ENCODE data around the gene PDE4B. TPM values are rescaled to one million over a fixed set of nuclear protein-coding genes. Genes with fewer than 3 reads are reported as not detected.

Gene PDE4B
- total RNA-seq, 1 donor from 2014 or later, result 1.2 TPM

- Histone ChIP-seq H3K9me3 (ENCODE audit: low read depth) (no peaks in the 10 kb centered on the region), H4K20me1 (ENCODE audit: low read depth) (no peaks in the 10 kb centered on the region), H3K9ac (no peak overlapping the region), H3K79me2 (ENCODE audit: low read depth) (no peaks in the 10 kb centered on the region), H3K27me3 (no peaks in the 10 kb centered on the region), H3K27ac (no peak overlapping the region), H3K4me1 (peaks cover 10% of the 10 kb centered on the region), H3K4me3 (no peak overlapping the region), H3K36me3 (no peaks in the 10 kb centered on the region), H3K4me2 (no peak overlapping the region), H2AFZ (replicated peaks) (peak overlapping the region; percentile 17), H3F3A (ENCODE audit: low read depth) (no peaks in the 10 kb centered on the region)
- Mint-ChIP-seq H3K36me3 (peaks cover 8% of the 10 kb centered on the region), H3K27ac (no peak overlapping the region), H3K4me3 (no peak overlapping the region), H3K27me3 (ENCODE audit: insufficient read depth, low read depth) (peaks cover 2% of the 10 kb centered on the region), H3K9me3 (no peaks in the 10 kb centered on the region), H3K4me1 (peaks cover 6% of the 10 kb centered on the region)
- TF ChIP-seq CTCF (IDR thresholded peaks at IDR 0.05) (no peak), EZH2phosphoT487 (IDR thresholded peaks at IDR 0.05) (no peak), EZH2 (IDR thresholded peaks at IDR 0.05) (no peak)
- no peak for DNase-seq (ENCODE audit: low spot score)
These were observed 472.6 kb downstream of the PDE4B start for GRCh38 chr1:66265268-66265667.

GRCh38 chr1:66265796-66266195 is 473.1 kb downstream of the PDE4B start:
- Histone ChIP-seq H3F3A (ENCODE audit: low read depth) (no peaks in the 10 kb centered on the region), H3K79me2 (ENCODE audit: low read depth) (no peaks in the 10 kb centered on the region), H3K4me2 (no peak overlapping the region), H3K27me3 (no peaks in the 10 kb centered on the region), H3K9me3 (ENCODE audit: low read depth) (no peaks in the 10 kb centered on the region), H3K4me3 (no peak overlapping the region), H3K36me3 (no peaks in the 10 kb centered on the region), H3K9ac (no peak overlapping the region), H4K20me1 (ENCODE audit: low read depth) (no peaks in the 10 kb centered on the region), H3K4me1 (peaks cover 10% of the 10 kb centered on the region), H3K27ac (no peak overlapping the region), H2AFZ (replicated peaks) (no peak overlapping the region)
- TF ChIP-seq EZH2phosphoT487 (IDR thresholded peaks at IDR 0.05), result no peak
- no peak for TF ChIP-seq CTCF (IDR thresholded peaks at IDR 0.05)
- no peak for TF ChIP-seq EZH2 (IDR thresholded peaks at IDR 0.05)
- Mint-ChIP-seq H3K9me3 (no peaks in the 10 kb centered on the region), H3K4me1 (peaks cover 11% of the 10 kb centered on the region), H3K4me3 (no peak overlapping the region), H3K27ac (no peak overlapping the region), H3K36me3 (peaks cover 8% of the 10 kb centered on the region), H3K27me3 (ENCODE audit: insufficient read depth, low read depth) (peaks cover 2% of the 10 kb centered on the region)
- DNase-seq (ENCODE audit: low spot score), result no peak

GRCh38 chr1:66266350-66266749 is 473.7 kb downstream of the PDE4B start:
- H2AFZ ChIP-seq (replicated peaks), result no peak overlapping the region
- no peaks in the 10 kb centered on the region for H4K20me1 ChIP-seq (ENCODE audit: low read depth)
- no peak overlapping the region for H3K27ac ChIP-seq
- Mint-ChIP-seq H3K27ac (no peak overlapping the region), H3K27me3 (ENCODE audit: insufficient read depth, low read depth) (peaks cover 2% of the 10 kb centered on the region), H3K36me3 (peaks cover 8% of the 10 kb centered on the region), H3K4me1 (peaks cover 16% of the 10 kb centered on the region), H3K9me3 (no peaks in the 10 kb centered on the region), H3K4me3 (no peak overlapping the region)
- H3K79me2 ChIP-seq (ENCODE audit: low read depth), result no peaks in the 10 kb centered on the region
- DNase-seq (ENCODE audit: low spot score), result no peak
- H3F3A ChIP-seq (ENCODE audit: low read depth), result no peaks in the 10 kb centered on the region
- no peak overlapping the region for H3K9ac ChIP-seq
- H3K4me2 ChIP-seq, result no peak overlapping the region
- TF ChIP-seq EZH2 (IDR thresholded peaks at IDR 0.05) (no peak), EZH2phosphoT487 (IDR thresholded peaks at IDR 0.05) (no peak), CTCF (IDR thresholded peaks at IDR 0.05) (no peak)
- peaks cover 10% of the 10 kb centered on the region for H3K4me1 ChIP-seq
- H3K27me3 ChIP-seq, result no peaks in the 10 kb centered on the region
- no peaks in the 10 kb centered on the region for H3K9me3 ChIP-seq (ENCODE audit: low read depth)
- H3K4me3 ChIP-seq, result no peak overlapping the region
- no peaks in the 10 kb centered on the region for H3K36me3 ChIP-seq
